Testis (tissue), 2 donors: ENCODE results near the gene PPP2R2D.

Source experiments
- CTCF ChIP-seq, 3 experiments: fragments of 450-650 bp in 2 of 3; fragments of 200-600 bp in 1 of 3; sonication (generic) in 1 of 3; IDR thresholded peaks; one replicate each; pipeline ENCODE4 v1.5.1; 2016 to 2019; ENCODE audit warnings: antibody characterized with exemption in 3 of 3, mild to moderate bottlenecking in 2 of 3, moderate library complexity in 1 of 3
- POLR2A ChIP-seq: fragments of 450-650 bp; IDR thresholded peaks from one replicate; pipeline ENCODE4 v1.6.1; 2017; ENCODE audit warnings: antibody characterized with exemption, mild to moderate bottlenecking, moderate library complexity

- TF ChIP-seq CTCF (IDR thresholded peaks at IDR 0.05) (no peak), POLR2A (no peak)
Observed at GRCh38 chr10:131979336-131979735, 78.5 kb downstream of the PPP2R2D start.
